Caki2 (cell line): ENCODE data around the gene TRIM59. TPM values are rescaled to one million over a fixed set of nuclear protein-coding genes. Genes with fewer than 3 reads are reported as not detected.
A peak's percentile ranks its signal among the peaks of the same experiment; 100 is the strongest.

Source experiments
- DNase-seq: peaks from one replicate; pipeline ENCODE4 v3.0.0-alpha.2; 2015; ENCODE audit warnings: low read depth
- in situ Hi-C: cut with HindIII; loops from 2 replicates; pipeline ENCODE4 v1.10.0; 2016; ENCODE audit warnings: low sequenced_read_pairs, low pct_unique_long_range_greater_than_20kb, mixed read lengths
- total RNA-seq: library from RNA; depleted of rRNA; stranded (reverse); fragments of >200 nt; shearing (Covaris generic); gene quantifications from 2 replicates; pipeline ENCODE4 v1.2.3, GENCODE V29; 2014; ENCODE audit warnings: low replicate concordance

Gene TRIM59
- total RNA-seq, 1 experiment from 2014 or later = 30.5 TPM

DNA sequence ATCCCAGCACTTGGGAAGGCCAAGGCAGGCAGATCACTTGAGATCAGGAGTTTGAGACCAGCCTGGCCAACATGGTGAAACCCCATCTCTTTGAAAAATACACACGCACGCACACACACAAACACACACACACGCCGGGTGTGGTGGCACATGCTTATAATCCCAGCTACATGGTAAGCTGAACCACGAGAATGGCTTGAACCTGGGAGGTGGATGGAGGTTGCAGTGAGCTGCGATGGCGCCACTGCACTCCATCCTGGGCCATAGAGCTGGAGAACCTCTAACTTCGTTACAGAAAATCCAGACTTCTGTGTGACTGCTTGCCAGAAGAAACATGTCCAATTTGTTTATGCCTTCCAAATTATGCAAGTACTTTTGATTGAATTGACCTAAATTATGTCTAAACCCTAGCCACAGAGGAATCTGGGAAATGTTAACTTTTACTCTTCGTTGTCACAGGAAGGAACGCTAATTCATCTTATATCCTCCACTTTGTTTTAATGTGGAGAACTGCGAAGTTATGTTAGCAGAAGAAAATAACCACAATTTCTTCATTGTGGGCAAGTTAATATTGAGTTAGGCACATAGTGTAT is 21.7 kb downstream of the TRIM59 start:
- DNase-seq = no peak
- in situ Hi-C loops = no loop called here

DNA sequence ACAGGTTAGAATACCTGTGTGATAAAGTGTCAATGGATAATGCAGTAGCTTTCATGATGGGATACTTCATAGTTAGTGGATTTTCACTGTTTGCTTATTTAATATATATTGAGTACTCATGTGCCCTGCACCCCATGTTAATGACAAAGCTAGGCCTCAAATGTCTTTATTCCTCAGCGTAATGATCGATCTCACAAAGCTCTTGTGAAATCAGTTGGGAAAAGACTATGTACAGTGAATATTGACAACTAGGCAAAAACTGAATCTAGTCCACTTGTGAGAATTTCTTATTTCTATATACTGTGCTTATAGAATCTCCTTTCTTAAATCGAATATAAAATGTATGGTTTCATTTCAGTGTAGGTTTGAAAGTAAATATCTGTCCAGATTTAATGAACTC is 32.3 kb downstream of the TRIM59 start:
- DNase-seq = no peak
- in situ Hi-C loops = no loop called here

DNA sequence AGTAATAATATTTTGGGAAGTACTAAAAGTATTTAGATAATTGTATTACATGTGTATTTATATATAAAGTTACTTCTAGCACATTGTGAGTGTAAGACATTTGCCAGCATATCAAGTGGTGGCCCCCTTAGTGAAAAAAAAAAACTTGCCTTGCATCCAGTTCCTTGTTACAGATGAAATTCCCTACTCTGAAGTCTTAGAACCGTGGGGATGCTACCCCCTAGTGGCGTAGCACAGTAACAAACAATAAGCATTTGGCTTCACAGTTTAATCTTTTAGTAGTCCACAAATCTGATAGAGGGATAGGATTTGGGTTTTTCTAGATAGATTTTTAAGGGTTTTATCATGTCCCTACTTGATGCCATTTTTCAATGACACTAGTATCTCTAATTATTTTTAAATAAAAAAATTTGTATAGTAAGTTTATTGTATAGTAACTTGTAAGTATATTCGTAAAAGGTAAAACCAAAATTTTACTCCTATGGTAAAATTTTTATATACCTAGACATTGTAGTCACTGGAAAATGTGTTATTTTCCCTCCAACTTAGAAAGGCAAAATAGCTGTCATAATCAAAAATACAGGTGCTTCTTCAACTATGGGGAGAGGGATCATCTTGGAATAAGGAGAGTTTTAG is 35.9 kb downstream of the TRIM59 start:
- in situ Hi-C loops = no loop called here
- DNase-seq = peak; percentile 53

DNA sequence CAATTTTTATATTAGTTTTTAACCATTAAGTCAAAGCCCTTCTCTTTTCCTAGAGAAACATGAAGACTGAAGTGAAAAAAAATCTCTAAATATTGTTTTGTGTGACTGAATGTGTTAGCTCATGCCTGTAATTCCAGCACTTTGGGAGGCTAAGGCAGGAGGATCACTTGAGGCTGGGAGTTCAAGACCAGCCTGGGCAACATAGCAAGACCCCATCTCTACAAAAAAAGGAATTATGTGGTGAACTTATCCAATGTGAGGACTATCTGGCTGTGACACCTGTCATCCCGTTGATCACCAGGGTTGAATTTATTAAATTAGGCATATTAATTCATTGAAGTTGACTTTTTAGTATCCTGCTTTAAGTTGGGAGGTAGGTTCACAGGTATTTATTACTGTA is 37.1 kb downstream of the TRIM59 start:
- in situ Hi-C loops = no loop called here
- DNase-seq = no peak

DNA sequence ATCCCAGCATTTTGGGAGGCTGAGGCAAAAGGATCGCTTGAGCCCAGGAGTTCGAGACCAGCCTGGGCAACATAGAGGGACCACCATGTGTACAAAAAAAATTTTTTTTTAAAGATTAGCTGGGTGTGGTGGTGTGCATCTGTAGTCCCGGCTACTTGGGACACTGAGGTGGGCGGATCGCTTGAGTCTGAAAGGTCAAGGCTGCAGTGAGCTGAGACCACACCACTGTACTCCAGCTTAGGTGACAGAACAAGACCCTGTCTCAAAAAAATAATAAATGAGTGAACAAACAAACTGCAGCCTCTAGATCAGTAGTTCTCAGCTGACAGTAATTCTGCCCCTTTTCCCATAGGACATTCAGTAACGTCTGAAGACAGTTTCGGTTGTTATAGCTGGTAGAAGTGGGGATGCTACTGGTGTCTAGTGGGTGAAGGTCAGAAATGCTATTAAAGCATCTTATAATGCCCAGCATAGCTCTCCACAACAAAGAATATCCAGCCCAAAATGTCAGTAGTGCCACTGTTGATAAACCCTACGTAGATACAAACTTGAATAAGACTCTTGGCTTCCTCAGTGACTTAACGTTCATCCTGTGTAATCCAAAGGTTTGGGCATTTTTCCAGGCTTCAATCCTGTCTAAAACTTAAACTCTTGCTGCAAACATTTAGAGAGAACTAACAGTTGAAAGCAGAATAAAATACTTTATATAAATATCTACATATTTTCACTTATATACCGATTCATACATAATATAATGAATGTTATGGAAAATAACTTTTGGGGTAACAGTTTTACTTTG is 39.6 kb downstream of the TRIM59 start:
- no peak for DNase-seq
- in situ Hi-C loops = no loop called here

DNA sequence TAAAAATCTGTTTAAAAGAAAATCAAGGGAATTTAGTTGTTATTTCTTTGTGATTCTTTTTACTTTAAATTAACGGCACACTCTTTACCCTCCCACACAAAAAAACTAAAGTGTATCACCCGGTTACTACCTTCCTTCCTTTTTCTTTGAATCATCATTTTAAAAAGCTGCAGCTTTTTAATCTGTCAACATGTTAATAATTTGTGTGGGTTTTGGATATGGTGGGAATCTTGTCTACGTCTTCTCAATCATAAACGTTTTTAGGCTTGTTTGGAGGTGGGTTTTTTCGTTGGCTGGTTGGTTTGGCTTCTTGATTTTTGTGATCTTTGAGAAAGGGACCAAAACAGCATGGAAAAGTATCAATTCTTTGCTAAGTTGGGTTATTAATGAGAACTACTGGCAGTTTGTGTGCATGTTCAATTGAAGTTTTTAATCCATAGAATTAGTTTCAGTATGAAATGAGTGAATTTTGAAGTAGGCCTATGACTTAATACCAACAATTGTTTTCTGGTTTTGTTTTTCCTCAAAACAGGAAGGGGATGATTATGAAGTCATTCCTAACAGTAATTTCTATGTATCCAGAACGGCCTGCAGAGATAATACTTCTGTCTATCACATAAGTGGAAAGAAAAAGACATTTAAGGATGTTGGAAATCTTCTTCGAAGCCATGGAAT is 45.7 kb downstream of the TRIM59 start:
- in situ Hi-C loops = no loop called here
- peak; percentile 48 for DNase-seq

DNA sequence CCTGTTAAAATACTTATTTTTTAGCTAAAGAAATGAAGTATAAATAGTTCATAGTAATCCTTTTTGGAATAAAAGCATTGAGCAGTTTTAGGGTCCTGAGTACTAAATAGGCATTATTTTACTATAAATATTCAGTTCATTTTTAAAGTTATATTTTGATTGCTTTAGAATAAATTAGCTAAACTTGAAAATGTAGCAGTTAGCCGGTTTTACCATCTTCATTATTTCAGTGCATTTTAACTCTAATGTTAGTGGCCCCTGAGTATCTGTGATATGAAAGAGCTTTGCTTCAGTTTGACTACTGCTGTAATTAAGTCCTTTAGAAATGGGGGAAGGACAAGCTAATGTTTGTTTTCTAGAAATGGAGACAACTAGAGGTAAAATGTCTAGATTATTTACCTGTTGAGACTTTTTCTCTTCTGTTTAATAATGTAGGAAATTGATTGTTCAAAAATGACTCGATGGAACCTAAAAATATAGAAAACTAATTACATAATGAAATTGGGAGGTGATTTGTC is 46.5 kb downstream of the TRIM59 start:
- in situ Hi-C loops = no loop called here
- peak; percentile 51 for DNase-seq

DNA sequence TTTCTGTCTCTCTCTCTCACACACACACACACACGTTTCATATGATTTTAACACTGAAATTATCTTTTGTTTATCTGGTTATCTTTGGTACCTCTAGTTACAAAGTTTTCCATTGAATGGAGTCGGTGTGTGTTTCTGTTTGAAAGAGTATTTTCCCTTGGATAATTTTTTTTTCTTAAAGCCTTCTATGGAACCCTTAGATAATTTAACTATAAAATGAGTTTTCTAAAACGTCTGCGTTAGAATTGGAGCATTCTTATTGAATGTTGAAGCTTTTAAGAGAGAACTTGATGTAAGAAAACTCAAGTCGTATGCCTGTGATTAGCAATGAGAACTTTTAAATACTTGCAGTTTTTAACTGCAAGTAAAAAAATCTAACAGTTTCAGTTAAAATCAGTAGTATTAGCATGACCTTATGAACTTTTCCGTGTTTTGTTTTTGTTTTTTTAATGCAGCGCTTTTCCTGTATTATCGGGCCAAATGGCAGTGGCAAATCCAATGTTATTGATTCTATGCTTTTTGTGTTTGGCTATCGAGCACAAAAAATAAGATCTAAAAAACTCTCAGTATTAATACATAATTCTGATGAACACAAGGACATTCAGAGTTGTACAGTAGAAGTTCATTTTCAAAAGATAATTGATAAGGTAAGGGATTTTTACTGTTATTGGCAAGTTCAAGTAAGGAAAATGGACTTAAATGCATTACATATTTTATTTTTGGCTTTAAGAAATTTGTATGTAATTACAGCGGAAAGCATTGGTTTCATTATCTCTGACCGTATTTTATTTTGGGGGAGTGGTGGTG is 47.2 kb downstream of the TRIM59 start:
- peak; percentile 57 for DNase-seq
- in situ Hi-C loops = no loop called here

DNA sequence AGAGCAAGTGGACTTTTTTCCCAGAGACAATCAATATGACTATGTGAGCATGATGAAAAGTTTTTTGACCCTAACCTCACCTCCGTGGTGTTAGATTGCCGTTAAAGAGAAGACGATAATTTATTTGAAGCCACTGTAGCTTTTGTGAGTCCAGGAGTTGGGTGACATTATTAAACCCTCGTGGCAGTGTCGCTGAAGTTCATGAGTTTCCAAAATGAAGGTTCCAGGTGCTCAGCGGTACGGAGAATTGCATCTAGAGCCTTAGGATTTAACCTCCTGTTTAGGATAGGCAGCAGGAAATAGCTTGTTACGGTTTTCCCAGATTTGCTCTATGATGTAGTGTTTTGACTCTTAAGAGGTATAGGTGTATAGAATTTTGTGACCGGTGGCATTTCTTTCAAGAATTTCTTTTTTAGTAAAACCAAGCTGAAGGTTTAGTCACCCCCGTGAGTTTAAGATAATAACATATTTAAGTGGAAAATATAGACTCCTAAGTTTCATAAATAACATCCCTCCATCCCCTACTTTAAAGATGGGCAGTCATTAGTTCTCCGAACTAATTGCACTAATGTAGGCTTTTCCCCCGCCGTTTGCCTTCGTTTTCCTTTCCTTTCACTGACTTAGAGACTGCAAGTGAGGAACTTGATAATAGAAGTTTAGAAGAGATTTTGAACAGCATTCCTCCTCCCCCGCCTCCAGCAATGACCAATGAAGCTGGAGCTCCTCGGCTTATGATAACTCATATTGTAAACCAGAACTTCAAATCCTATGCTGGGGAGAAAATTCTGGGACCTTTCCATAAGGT is 48.1 kb downstream of the TRIM59 start:
- peak; percentile 71 for DNase-seq
- in situ Hi-C loops = no loop called here

DNA sequence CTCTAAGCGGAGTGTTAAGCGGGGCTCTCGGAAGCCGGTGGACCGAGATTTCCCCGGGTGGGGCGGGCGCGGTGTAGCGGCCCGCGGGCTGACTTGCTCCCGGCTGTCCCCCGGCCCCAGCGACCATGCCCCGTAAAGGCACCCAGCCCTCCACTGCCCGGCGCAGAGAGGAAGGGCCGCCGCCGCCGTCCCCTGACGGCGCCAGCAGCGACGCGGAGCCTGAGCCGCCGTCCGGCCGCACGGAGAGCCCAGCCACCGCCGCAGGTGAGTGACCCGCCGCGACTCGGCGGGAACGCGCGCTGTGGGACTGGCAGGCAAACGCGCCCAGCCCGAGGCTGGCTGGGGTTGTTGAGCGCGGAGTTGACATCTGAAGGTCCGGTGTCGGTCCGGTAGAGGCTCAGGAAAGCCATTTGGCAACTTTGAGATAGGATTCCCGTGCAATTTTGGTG is 48.9 kb downstream of the TRIM59 start:
- in situ Hi-C loops = no loop called here
- peak; percentile 64 for DNase-seq

DNA sequence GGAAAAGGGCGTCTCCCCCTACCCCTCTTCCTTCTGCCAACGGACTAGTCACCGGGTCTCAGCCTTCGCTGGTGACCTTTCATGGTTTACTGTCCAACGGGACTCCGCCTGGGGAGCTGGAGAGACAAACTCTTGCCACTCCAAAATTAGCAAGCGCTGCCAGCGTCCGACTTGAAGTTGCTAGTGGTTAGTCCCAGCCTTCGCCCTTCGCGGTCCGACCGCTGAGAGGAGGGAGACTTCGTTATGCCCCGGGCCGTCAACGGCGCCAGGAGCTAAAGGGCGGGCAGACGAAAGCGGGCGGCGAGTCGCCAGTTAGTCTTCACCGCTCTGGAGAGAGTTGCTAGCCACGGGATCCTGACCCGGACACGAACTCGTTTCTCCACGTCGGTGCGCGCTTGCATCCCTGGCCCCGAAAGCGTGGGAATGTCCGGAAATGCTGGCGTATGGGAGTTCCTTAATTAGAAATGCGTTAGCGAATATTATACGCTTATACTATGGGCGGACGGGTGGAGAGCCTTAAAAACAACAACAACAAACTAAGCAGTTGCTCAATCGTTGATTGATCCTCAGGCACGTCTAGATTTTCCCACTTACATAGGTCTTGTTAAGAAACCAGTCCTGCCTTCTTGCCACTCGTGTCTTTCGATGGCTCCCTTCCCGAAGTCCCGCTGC is 49.4 kb downstream of the TRIM59 start:
- DNase-seq = no peak
- in situ Hi-C loops = no loop called here

DNA sequence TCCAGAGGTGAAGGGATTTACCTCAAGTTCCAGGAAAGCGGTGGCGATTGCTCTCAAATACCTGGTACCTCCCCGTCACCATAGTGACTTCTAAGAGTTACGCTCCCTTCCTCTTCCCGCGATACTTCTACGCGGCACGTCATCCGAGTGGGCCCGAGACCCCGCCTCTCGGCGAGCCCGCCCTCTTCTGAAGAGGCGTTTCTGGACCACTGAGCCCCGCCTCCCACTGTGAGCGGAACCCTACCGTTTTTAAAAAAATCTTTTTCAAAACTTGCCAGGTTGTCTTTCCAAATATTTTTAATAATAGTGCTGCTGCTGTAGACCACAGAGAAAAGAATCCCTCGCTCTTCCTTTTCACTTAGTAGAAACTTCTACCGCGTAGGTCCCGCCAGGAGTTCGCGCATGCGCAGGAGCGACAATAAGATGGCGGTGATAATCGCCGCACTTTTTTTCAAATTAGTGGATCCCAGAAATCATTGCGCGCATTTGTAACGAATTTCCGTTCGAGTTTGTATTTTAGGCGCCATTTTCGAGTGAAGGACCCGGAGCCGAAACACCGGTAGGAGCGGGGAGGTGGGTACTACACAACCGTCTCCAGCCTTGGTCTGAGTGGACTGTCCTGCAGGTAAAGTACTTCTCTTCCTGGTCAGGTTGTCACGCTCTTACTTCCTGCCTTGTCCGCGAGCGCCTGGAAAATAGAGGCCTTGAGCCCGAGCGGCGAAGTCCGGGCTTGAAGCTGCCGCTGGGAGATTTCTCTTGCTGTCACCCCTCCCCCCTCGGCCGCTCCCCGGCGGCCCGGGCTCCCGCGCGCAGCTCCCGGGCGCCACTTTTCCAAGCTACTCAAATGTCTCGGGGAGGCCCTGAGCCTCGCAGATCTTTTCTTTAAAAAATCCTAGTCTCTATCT is 50.2 kb downstream of the TRIM59 start, which contains the start of the genes IFT80 and SMC4:
Gene IFT80 (minus strand): TSS at position 101 of the 905 bp plus-strand sequence. CDS start 14,625 bp downstream, outside the sequence.
Gene SMC4 (plus strand): TSS at position 526 of the 905 bp plus-strand sequence. CDS start 1,177 bp downstream, outside the sequence.
- peak; percentile 100 for DNase-seq
- in situ Hi-C loops = no loop called here

DNA sequence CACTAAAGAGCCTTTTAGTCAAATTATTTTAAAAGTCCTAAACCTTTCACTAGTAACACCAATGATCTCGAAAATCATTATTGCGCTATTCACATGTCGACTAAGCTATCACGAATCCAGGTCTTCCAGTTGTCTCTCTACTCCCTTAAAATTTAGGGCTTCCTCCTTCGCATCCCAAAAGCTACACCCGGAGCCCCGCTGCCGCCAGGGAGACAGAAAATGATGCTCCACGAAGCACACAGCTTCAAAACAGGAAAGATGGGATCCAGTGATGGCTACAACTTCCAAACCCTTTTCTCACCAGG is 50.8 kb downstream of the TRIM59 start:
- DNase-seq = no peak

DNA sequence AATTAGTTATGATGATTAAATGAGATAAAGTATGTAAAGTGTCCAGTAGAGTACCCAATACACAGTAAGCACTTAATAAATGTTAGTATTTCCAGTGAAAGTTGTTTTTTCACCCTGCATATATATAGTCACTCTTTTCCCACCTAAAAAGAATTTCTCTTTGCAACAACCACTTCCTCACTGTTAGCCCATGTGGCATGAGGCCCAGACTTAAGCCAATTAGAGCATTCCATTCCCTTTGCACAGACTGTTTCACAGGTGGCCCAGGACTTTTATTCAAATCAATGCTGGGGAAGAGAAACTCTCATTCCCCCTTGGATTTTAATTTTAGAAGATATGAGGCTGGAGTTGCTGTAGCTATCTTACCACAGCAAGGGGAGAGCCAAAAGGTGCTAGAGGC is 54.3 kb downstream of the TRIM59 start:
- in situ Hi-C loops = no loop called here
- no peak for DNase-seq

More for the DNA sequence above, 50.8 kb downstream of the TRIM59 start:
- in situ Hi-C loops = no loop called here

DNA sequence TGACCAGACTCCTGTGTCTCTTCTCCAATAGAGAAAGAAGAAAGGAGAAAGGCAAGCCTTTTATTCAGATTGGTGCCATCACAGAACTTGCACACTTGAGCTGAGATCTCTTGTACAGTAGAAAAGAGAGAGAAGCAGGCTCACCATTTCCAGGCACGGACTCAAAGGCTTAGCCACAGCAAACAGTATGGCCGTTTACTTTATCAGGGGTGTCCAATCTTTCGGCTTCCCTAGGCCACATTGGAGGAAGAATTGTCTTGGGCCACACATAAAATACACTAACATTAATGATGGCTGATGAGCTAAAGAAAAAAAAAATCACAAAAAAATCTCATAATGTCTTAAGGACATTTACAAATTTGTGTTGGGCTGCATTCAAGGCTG is 55.6 kb downstream of the TRIM59 start:
- no peak for DNase-seq
- in situ Hi-C loops = no loop called here
